ENCODE data around the gene PKD2.

PKD2 gene

GRCh38 chr4:87981486-87981885 lies 25.9 kb upstream of the PKD2 start:
- no peak overlapping the region for H3K27ac ChIP-seq
- no peak for TF ChIP-seq CTCF (conservative IDR thresholded peaks at IDR 0.05)

GRCh38 chr4:87982036-87982435 lies 25.4 kb upstream of the PKD2 start:
- no peak for TF ChIP-seq CTCF (conservative IDR thresholded peaks at IDR 0.05)
- no peak overlapping the region for H3K27ac ChIP-seq

GRCh38 chr4:87982446-87983010 lies 24.9 kb upstream of the PKD2 start:
- H3K27ac ChIP-seq: no peak overlapping the region
- no peak for TF ChIP-seq CTCF (conservative IDR thresholded peaks at IDR 0.05)

GRCh38 chr4:87983996-87984395 lies 23.4 kb upstream of the PKD2 start:
- no peak overlapping the region for H3K27ac ChIP-seq
- no peak for TF ChIP-seq CTCF (conservative IDR thresholded peaks at IDR 0.05)

- no peak overlapping the region for H3K27ac ChIP-seq
- TF ChIP-seq CTCF (conservative IDR thresholded peaks at IDR 0.05): peak; percentile 96
Observed at GRCh38 chr4:87985097-87985886, 22.1 kb upstream of the PKD2 start.

- H3K27ac ChIP-seq: no peak overlapping the region
- TF ChIP-seq CTCF (conservative IDR thresholded peaks at IDR 0.05): no peak; the same call in none of the 2 replicates
Observed at GRCh38 chr4:87985887-87986200, 21.6 kb upstream of the PKD2 start.

GRCh38 chr4:87986508-87986907 lies 20.9 kb upstream of the PKD2 start:
- no peak overlapping the region for H3K27ac ChIP-seq
- TF ChIP-seq CTCF (conservative IDR thresholded peaks at IDR 0.05): no peak
